ENCODE measurements around the gene REPIN1.
"Not testable (repeated sequence)": the region's sequence is repeated elsewhere in the genome, so short reads cannot be mapped to it uniquely, and the experiment has no call there.

The REPIN1 gene

GRCh38 chr7:150376560-150376959 lies 7.9 kb downstream of the REPIN1 start:
- DNase-seq (ENCODE audit: low spot score): no peak

DNA sequence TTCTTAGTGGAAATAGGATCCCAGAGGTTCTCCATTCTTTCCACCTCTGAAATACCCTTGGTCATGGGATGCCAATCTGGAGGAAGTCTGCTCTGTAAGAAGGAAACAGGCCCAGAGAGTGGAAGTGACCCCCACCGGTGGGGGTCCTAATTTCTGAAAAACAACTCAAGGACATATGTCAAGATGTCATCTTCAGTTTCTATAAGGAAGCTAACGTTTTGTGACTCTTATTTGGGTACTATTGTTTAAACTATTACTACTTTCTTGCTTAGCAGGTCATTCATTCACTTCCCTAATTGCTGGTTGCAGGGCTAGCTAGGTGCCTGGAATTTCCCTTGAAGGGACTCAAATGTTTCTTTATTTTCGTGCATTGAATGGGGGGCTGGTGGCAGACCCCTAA lies 8.6 kb downstream of the REPIN1 start:
- DNase-seq (ENCODE audit: low spot score): no peak

- DNase-seq (ENCODE audit: low spot score): no peak
Measured at GRCh38 chr7:150377635-150378034, 9.0 kb downstream of the REPIN1 start.

DNA sequence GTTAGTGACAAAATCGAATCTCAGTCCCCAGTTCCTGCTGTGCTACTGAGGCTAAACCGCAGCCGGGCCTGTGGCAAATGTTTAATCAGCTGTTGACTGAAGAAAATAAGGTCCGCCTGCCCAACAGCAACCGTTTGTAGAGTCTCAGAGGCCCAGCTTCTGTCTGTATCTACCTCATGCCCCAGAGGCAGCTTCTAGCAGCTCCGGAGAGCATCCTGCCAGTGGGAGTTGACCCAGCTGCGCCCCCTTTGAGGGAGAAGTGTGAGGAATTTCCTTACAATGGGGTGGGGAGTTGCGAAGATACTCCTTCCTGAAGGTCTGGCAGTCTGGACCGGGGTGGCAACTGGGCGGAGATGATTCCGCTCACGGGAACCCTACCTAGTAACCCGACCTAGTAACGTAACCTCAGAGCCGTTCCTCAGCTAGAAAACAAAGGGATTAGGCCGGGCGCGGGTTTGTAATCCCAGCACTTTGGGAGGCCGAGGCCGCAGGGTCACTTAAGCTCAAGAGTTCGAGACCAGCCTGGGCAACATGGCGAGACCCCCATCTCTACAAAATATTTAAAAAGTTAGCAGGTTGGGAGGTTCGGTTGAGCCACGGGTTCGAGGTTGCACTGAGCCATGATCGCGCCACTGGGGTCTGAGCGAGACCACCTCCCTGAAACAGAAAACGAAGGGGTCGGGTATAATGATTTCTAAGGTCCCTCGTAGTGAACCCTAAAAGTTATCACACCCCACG lies 9.7 kb downstream of the REPIN1 start:
- DNase-seq (ENCODE audit: low spot score): no peak

DNA sequence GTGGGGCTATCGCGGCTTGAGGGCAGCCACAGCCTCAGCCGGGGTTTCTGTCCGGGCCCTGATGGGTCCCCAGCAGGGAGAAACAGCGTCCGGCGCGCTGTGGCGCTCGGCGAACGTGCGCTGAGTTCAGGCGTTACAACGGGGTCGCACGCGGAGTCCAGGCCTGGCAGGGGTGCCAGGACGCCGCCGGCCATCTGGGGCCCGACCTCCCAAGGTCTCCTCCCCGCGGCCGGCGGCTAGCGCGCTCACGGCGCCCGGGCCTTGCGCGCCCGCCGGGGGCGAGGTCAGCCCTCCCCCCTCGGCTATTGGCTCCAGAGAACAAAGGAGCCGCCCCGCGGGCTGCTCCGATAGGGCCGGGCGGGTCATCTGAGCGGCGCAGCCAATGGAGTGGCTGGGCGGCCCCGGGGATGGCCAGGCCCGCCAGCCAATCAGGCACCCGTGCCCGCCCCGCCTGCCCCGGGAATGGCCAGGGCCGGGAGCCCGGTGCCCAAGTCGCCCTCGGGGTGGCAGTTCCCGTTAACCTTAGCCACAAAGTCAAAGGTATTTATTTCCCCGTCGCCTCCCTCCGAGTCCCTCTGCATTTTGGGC lies 10.3 kb downstream of the REPIN1 start, which contains the start of gene ZNF775:
ZNF775 (plus strand) TSS at position 478 of the 588 bp plus-strand sequence. CDS start 9,141 bp downstream, outside the sequence.
- DNase-seq (ENCODE audit: low spot score): peak; percentile 94

DNA sequence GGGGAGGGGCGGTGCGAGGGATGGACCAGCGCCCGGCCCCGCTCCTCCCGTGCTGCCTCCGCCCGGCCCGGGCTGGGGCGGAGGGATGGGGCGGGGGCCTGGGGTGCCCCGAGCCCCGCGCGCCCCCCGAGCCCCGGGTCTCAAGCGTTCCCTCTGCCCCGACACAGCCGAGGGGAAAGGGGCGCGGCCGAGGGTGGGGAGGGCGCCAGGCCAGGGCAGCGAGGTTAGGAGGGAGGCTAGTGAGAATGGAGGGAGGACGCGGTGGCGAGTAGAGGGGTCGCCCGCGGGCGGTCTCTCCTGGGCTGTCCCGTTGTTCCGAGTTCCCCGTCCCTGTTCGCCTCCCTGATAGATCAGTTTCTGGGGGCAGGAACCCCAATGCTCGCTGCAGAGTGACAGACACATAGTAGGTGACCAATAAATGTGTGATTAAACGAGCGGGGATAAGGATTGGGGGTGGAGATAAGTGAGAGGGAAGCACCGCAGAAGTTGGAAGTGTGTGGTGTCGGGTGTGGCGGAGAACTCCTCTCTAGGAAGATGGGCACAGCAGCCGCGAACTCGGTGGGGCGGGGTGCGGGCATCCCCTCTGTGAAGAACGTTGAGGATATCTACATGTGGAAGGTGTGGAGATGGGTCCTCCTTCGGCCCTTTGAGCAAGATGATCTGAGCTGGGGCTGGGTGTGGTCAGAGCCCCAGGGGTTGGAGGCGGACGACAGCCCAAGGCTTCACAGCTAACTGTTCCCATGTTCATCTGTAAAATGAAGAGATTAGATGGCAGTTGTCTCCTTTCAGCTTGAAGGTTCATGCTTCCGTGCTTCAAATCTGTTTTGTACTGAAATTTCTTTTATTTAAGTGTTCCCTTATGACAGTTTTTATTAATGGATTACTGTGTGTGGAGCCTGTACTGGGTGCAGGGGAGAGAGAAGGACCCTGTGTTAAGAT lies 11.1 kb downstream of the REPIN1 start:
- no peak for DNase-seq (ENCODE audit: low spot score)

DNA sequence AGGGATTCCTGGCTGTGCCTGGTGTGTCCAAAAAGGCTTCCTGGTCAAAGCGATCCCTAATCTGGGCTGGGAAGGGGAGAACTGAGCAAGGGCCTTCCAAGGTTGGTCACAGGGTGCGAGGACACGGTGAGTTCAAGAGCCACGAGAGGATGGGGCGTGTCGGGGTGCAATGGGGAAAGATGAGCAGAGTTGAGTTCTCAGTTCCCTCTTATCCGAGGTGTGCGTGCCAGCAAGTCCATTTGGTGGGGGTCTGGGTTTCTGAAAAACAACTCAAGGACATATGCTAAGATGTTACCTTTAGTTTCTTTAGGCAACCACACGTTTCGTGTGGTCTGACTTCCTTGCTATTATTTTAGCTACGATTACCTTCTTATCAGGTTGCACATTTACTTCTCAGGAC lies 11.8 kb downstream of the REPIN1 start:
- DNase-seq (ENCODE audit: low spot score): no peak

GRCh38 chr7:150381096-150381495 lies 12.5 kb downstream of the REPIN1 start:
- DNase-seq (ENCODE audit: low spot score): no peak

- DNase-seq (ENCODE audit: low spot score): no peak
Measured at GRCh38 chr7:150381785-150382122, 13.1 kb downstream of the REPIN1 start.

- DNase-seq (ENCODE audit: low spot score): no peak
Measured at GRCh38 chr7:150382123-150382843, 13.7 kb downstream of the REPIN1 start.

GRCh38 chr7:150382844-150383225 lies 14.2 kb downstream of the REPIN1 start:
- no peak for DNase-seq (ENCODE audit: low spot score)

- no peak for DNase-seq (ENCODE audit: low spot score)
Measured at GRCh38 chr7:150383710-150384397, 15.2 kb downstream of the REPIN1 start.

DNA sequence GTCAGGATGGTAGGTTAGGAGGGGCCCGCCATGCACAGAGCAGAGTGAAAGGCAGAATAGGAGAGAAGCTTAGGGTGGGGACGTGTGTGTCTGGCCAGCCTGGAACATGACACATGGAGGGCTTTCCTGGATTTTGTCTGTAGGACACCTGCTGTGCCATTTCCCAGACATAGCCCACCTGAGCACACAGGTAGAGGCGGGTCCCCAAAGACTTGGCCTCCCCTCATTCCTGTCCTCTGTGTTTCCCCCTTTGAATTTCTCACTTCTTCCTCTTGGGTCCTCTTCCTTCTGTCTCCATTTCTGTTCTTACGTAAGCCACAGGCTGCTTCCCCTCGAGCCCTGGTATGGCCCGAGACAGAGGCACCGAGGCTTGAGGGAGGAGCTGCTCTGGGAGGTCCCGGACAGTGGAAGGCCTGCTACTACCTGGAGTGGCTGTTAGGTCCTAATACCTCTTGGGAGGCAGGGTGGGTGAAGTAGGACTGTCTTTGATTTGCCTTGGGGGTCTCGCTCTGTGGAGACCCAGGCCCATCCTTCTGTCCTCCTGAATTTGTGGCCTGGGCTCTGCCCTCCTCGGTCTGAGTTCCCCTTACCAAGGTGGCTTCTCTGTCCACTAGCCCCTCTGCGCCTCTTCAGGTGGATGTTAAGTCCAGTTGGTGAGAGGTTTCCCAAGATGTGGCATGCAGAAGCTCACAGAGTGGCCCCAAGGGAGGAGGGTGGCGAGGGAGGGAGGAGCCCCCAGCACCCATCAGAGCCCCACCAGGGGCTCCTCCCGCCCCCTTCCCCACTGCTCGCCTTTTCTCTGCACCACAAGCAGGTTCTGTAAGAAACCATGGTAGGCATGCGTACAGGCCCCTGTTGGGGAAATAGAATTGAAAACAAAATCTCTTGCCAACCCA lies 16.0 kb downstream of the REPIN1 start:
- no peak for DNase-seq (ENCODE audit: low spot score)

DNA sequence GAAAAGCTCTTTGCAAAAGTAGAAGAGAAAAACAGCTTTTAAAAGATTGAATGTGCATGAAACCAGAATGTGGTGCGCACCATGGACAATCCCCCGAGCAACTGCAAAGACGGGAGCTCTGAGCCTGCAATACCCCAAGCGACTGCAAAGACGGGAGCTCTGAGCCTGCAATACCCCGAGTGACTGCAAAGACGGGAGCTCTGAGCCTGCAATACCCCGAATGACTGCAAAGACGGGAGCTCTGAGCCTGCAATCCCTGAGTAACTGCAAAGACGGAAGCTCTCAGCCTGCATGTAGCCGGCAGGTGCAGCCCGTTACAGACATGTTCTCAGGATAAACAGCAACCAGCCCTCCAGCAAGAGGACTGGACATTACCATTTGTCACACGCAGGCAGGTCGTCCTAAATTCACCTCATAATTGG lies 16.7 kb downstream of the REPIN1 start:
- DNase-seq (ENCODE audit: low spot score): no peak

- DNase-seq (ENCODE audit: low spot score): not testable (repeated sequence)
Measured at GRCh38 chr7:150385884-150386283, 17.3 kb downstream of the REPIN1 start.

GRCh38 chr7:150388306-150388705 lies 19.7 kb downstream of the REPIN1 start:
- no peak for DNase-seq (ENCODE audit: low spot score)

GRCh38 chr7:150388709-150389531 lies 20.3 kb downstream of the REPIN1 start:
- no peak for DNase-seq (ENCODE audit: low spot score)

- no peak for DNase-seq (ENCODE audit: low spot score)
Measured at GRCh38 chr7:150389532-150389816, 20.9 kb downstream of the REPIN1 start.

DNA sequence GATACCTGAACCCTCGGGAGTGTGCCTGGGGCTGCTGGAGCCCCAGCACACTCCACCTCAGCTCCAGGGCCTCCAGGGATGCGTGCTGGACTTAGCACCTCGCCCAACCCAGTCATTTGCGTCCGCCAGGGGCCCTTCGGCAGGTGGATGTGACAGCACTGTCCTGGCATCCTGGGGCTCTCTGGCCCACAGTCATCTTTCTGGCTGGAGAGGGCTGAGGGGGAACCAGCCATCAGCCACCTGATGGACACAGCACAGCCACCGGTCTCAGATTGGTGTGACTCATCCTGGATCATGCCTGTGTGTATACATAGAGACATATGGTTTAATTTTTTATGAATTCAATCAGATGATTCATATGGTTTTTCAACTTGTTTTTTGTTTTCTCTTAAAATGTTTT lies 21.6 kb downstream of the REPIN1 start:
- no peak for DNase-seq (ENCODE audit: low spot score)

- DNase-seq (ENCODE audit: low spot score): no peak
Measured at GRCh38 chr7:150393325-150393724, 24.7 kb downstream of the REPIN1 start.

Measured in hematopoietic multipotent progenitor cell treated with erythropoietin and hydrocortisone succinate and interleukin-3 and kit ligand, for 15 days (in vitro differentiated cells).